ENCODE data around the gene YWHAH.
A peak's percentile ranks its signal among the peaks of the same experiment; 100 is the strongest.

The YWHAH gene

GRCh38 chr22:31943978-31944699, at the start of gene YWHAH:
Gene YWHAH (plus strand): TSS chr22:31944535. CDS start chr22:31944734, 199 bp downstream.
- peak; percentile 75 for DNase-seq

- DNase-seq = no peak
Measured at GRCh38 chr22:31895411-31896123, 48.8 kb upstream of the YWHAH start.

- DNase-seq = no peak
Measured at GRCh38 chr22:31896472-31896871, 47.9 kb upstream of the YWHAH start.

GRCh38 chr22:31897842-31898805, 46.2 kb upstream of the YWHAH start:
- no peak for DNase-seq

GRCh38 chr22:31898926-31899325, 45.4 kb upstream of the YWHAH start:
- no peak for DNase-seq

GRCh38 chr22:31899669-31900068, 44.7 kb upstream of the YWHAH start:
- DNase-seq = no peak

GRCh38 chr22:31901388-31902137, 42.8 kb upstream of the YWHAH start:
- no peak for DNase-seq

- DNase-seq = no peak
Measured at GRCh38 chr22:31904651-31905050, 39.7 kb upstream of the YWHAH start.

- no peak for DNase-seq
Measured at GRCh38 chr22:31905356-31905755, 39.0 kb upstream of the YWHAH start.

- no peak for DNase-seq
Measured at GRCh38 chr22:31906086-31906485, 38.2 kb upstream of the YWHAH start.

- no peak for DNase-seq
Measured at GRCh38 chr22:31906569-31906968, 37.8 kb upstream of the YWHAH start.

GRCh38 chr22:31909977-31910376, 34.4 kb upstream of the YWHAH start:
- DNase-seq = no peak

GRCh38 chr22:31911565-31912406, 32.5 kb upstream of the YWHAH start:
- DNase-seq = no peak

GRCh38 chr22:31912407-31912743, 32.0 kb upstream of the YWHAH start:
- no peak for DNase-seq

- DNase-seq = no peak
Measured at GRCh38 chr22:31915586-31915985, 28.7 kb upstream of the YWHAH start.

GRCh38 chr22:31917227-31917921, 27.0 kb upstream of the YWHAH start:
- DNase-seq = no peak

- DNase-seq = no peak
Measured at GRCh38 chr22:31919730-31920129, 24.6 kb upstream of the YWHAH start.

- DNase-seq = no peak
Measured at GRCh38 chr22:31920306-31920705, 24.0 kb upstream of the YWHAH start.

- no peak for DNase-seq
Measured at GRCh38 chr22:31921106-31921505, 23.2 kb upstream of the YWHAH start.

- no peak for DNase-seq
Measured at GRCh38 chr22:31922534-31922933, 21.8 kb upstream of the YWHAH start.

GRCh38 chr22:31923136-31923535, 21.2 kb upstream of the YWHAH start:
- DNase-seq = no peak

Data from activated T-cell treated with anti-CD3 and anti-CD28 coated beads for 4 hours (primary cell).